KOPT-K1 (cell line): ENCODE measurements around the gene GLRA1.

Experiments used
- H3K27ac ChIP-seq: fragments of 200-600 bp; sonication (generic); 2 replicates; pipeline ENCODE4 v1.5.1; 2016; ENCODE audit warnings: antibody characterized with exemption, mild to moderate bottlenecking, low read depth, low read length; ENCODE audit not compliant: poor library complexity, severe bottlenecking
- H3K36me3 ChIP-seq: fragments of 200-600 bp; sonication (generic); 2 replicates; pipeline ENCODE4 v1.5.1; 2017; ENCODE audit warnings: antibody characterized with exemption, mild to moderate bottlenecking, low read length, moderate library complexity; ENCODE audit not compliant: insufficient read depth
- H3K9me3 ChIP-seq: fragments of 200-600 bp; sonication (generic); 2 replicates; pipeline ENCODE4 v1.5.1; 2017; ENCODE audit warnings: antibody characterized with exemption, low read length, mild to moderate bottlenecking; ENCODE audit not compliant: insufficient read depth, poor library complexity, severe bottlenecking

The GLRA1 gene

DNA sequence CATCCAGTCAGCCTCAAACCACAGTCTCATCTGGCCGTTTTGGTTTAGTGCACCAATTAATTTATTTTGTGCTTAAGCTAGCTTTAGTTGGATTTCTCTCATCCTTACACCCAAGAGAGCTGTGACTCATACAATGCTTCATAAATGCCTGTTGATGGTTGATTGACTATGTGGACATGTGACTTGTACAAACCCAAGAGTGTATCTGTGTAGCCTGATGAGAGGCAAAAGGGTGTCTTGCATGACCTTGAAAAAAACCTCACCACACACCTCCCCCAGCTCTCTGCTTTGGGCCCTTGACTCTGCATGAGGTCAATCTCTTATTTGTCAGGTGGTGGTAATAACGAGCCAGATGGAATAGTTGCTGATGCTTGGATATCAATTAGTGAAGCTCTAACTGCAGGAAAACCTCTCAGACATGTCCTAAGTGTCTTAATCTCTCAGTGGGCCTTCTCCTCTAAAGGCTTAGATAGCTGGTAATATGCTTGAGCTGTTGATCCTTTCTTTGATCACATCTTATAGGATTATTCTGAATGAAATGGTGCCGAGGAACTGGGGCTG lies 10.6 kb upstream of the GLRA1 start:
- Histone ChIP-seq H3K27ac (no peak overlapping the region), H3K36me3 (no peaks in the 10 kb centered on the region), H3K9me3 (peaks cover 11% of the 10 kb centered on the region)

DNA sequence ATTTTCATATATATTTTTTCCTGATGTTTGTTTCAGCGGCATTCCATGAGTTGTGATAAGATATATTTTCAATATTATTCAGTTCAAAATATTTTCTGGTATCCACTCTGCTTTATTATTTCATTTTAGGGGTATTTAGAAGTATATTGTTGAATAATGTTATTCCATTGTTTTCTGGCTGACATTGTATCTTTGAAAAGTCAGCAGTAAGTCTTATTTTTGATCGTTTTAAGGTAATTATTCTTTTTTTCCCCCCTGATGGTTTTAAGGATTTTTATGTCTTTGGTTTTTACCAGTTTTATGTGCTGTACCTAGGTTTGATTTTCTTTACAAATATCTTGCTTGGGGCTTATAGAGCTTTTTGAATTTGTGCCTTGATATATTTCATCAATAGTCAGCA lies 6.6 kb upstream of the GLRA1 start:
- no peaks in the 10 kb centered on the region for H3K36me3 ChIP-seq
- H3K27ac ChIP-seq, result no peak overlapping the region

DNA sequence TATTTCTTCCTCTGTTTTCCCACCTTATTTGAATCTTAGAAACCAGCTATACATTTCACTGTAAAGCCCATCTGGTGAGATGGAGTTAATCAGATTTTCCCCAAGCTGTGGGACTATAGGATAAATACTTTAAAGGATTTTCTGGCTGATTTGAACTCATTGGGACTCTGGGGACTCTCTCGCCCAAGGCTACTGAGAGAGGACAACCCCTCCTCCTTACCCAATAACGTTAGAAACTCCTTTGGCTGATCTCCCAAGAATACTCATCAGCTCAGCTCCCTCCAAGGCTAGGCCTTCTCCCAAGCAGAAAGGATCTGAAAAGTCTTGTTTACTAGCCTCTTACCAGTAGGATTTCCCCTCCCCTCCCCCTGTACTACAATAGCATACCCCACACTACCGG lies 1.5 kb upstream of the GLRA1 start:
- Histone ChIP-seq H3K27ac (no peak overlapping the region), H3K36me3 (no peaks in the 10 kb centered on the region), H3K9me3 (peaks cover under 1% of the 10 kb centered on the region)

More for the DNA sequence above, 6.6 kb upstream of the GLRA1 start:
- peaks cover 11% of the 10 kb centered on the region for H3K9me3 ChIP-seq

DNA sequence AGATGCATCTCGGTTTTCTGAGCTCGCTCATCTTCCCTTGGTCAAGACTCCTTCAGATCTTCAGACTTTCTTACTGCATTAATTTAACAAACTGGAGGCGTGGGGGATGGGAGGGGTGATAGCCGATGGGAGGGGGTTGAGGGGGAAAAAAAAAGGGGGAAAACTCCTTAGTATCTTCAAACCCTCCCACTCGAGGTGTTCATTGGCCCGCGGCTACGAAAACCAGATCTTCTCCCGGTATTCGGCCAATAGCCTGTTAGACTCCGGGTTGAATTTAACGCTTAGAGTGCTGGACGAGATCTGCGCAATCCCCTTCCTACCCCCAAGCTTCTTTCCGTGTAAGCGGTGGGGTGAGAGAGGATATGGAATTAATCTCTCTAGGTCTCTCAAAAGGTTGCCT lies 689 bp upstream of the GLRA1 start:
- Histone ChIP-seq H3K36me3 (no peaks in the 10 kb centered on the region), H3K27ac (no peak overlapping the region), H3K9me3 (no peaks in the 10 kb centered on the region)

DNA sequence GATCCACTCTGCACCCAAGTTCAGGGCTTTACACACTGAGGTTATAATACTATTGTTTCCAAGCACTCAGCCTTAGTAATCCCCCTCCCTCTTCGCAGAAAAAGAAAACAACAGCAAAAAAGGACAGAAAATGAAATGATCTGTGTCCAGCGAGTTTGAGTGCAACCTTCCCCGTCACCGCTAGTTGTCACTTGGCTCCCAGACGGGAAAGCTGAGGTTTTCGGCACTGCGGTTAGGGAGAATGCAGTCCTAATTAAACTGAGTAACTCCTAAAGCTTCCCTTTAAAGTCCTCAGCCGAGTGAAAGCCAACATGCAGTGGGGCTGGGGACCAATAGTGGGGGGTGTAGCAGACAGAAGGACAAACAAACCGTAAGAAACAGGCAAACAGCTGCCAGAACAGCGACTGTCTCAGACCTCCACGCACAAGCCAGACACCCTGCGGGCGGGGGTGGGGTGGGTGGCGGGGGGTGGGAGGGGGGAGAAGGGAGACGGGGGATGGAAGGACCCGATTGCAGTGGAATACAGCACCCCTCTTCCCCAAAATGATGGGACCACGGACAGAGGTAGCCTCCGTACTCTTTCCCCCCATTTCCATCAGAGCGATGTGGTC lies 680 bp downstream of the GLRA1 start:
- no peak overlapping the region for H3K27ac ChIP-seq
- H3K36me3 ChIP-seq, result no peaks in the 10 kb centered on the region
- H3K9me3 ChIP-seq, result no peaks in the 10 kb centered on the region

DNA sequence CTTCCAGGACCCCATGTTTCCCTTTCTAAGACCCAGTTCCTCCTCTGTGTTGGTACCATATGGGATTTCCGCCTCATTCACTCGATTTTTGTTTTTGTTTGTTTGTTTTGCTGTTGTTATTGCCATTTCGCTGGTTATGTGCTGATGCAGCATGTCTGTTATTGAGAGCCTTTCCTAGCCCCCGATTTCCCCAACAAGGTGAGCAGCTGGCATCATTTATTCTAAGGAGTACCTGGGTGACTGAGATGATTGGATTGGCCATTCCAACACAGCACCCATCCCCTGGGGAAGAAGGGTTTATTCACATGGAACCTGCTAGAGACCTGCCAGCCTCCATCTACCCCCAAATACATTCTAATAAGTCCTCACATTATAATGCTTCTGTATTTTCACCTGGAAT lies 2.7 kb downstream of the GLRA1 start:
- Histone ChIP-seq H3K9me3 (no peaks in the 10 kb centered on the region), H3K27ac (no peak overlapping the region), H3K36me3 (no peaks in the 10 kb centered on the region)

DNA sequence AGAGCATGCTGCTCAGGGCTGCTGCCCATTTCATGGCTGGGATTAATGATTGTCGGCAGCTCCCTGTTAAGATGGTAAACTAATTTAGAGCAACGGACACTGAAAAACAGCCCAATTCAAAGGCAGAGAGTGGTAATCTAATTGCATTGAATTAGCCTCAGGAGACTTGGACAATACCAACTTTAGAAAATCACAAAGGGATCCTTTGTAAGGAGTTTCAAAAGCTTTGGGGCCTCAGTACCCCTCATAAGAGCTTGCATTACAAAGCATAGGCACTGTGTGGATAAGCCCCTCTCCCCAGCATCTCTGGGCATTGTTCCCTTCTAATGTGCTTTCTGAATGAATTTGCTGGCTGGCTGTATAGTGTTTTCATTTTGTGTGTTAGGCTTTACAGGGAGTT lies 6.7 kb downstream of the GLRA1 start:
- no peaks in the 10 kb centered on the region for H3K36me3 ChIP-seq
- no peaks in the 10 kb centered on the region for H3K9me3 ChIP-seq
- H3K27ac ChIP-seq, result no peak overlapping the region

DNA sequence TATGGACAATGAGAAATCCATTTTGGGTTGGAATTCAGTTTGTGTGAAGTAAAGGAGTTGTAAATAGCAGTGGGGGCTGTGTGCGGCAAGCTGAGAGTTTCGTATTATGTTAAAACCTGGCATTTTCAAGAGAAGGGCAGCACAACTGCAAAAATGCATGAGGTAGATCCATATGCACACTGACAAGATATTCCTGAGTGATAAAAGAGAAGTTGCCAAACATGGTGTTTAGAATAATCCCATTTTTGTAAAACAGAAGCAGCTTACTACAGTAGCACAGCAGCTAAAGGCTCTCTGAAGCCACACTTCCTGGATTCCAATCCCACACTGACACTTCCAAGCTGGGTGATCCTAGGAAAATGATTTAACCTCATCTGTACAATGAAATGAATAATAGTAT lies 11.2 kb downstream of the GLRA1 start:
- H3K27ac ChIP-seq, result no peak overlapping the region
- no peaks in the 10 kb centered on the region for H3K36me3 ChIP-seq
- no peaks in the 10 kb centered on the region for H3K9me3 ChIP-seq

DNA sequence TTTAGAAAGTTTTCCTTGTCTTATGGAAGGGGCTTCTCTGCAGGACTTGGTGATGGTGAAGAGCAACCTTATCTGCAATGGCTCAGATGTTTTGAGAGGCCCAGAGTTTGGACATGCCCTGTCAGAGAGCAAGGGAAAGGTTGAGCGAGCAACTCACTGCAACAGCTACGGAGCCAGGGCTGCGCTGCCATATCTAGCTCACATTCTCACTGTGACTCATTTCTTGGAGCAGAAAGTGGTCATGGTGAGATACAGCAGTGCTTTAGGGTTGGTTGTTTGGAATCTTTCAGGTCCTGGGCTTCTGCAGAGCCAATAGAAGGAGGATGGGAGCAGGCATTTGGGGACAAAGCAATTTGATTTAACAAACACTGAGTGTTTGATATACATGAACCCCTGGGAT lies 12.3 kb downstream of the GLRA1 start:
- Histone ChIP-seq H3K9me3 (no peaks in the 10 kb centered on the region), H3K27ac (no peak overlapping the region)

DNA sequence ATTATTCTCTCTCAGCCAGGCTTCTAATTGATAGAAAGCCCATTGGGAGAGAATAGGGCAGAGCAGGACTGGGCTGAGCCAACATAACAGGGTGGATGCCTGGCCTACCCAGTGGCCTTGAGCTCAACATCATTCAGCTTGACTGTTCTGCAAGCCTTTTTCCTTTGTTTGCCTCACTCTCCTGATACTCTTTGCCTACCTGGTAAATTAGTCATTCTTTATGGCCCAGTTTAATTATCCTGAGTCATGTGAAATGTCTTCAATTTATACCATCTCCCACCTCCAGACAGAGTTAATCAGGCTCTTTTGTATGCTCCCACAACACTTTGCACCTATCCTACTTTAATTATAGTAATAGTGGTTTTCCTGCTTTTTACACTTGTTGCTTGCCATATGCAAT lies 13.6 kb downstream of the GLRA1 start:
- H3K36me3 ChIP-seq, result no peaks in the 10 kb centered on the region
- no peak overlapping the region for H3K27ac ChIP-seq
- H3K9me3 ChIP-seq, result no peaks in the 10 kb centered on the region

More for the DNA sequence above, 12.3 kb downstream of the GLRA1 start:
- no peaks in the 10 kb centered on the region for H3K36me3 ChIP-seq

DNA sequence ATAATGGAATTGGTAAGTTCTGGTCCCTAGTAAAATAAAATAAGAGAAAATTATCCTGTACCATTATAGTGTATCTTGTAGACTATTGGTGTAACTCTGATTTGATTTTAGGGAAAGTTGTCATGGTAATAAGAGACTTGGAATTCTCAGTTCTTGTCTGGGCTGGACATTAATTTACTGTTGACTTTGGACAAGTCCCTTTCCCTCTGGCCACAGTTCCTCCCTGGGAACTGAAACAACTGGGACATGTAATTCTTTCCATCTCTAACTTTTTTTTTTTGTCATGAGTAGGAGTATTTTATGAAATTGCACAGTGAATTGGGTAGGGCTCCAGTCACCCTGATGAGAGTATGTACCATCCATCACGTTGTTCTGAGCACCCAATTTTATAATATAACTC lies 15.0 kb downstream of the GLRA1 start:
- Histone ChIP-seq H3K27ac (no peak overlapping the region), H3K9me3 (no peaks in the 10 kb centered on the region), H3K36me3 (no peaks in the 10 kb centered on the region)

DNA sequence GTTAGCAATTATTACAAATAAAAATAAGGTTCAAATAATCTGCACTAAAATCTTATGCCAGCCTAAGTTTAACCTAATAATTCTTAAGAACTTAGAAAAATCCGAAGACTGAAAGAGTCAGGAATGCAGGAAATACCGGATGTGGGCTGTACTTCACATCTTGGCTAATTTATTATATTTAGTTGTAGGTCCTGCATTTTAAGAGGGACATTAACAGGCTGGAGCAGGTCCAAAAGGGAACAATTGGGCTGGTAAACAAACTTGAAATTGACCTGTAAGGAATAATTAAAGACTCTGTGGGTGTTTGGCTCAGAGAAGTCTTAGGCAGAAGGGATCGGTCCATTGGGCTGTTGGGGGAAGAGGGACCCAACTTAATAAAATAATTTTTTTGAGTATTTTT lies 18.4 kb downstream of the GLRA1 start:
- Histone ChIP-seq H3K27ac (no peak overlapping the region), H3K36me3 (no peaks in the 10 kb centered on the region), H3K9me3 (no peaks in the 10 kb centered on the region)

DNA sequence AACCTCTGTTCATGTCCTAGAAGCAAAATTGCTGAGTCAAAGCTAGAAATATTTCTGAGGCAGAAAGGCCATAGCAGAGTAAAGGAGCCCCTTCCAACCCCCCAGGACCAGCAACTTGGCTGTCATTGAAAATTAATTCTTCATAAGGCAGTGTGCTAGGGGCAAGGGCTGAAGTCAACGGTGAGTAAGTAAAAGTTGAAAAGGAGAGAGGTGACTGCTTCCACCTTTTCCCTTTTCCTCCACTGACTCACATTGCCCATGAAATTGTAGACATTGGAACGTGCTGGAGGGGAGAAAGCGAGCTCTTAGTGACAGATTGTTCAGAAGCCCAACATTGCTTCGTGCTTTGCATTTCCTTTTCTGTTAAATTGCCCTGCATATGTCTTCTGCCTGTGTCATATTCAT lies 19.1 kb downstream of the GLRA1 start:
- no peak overlapping the region for H3K27ac ChIP-seq
- no peaks in the 10 kb centered on the region for H3K36me3 ChIP-seq
- H3K9me3 ChIP-seq, result no peaks in the 10 kb centered on the region

DNA sequence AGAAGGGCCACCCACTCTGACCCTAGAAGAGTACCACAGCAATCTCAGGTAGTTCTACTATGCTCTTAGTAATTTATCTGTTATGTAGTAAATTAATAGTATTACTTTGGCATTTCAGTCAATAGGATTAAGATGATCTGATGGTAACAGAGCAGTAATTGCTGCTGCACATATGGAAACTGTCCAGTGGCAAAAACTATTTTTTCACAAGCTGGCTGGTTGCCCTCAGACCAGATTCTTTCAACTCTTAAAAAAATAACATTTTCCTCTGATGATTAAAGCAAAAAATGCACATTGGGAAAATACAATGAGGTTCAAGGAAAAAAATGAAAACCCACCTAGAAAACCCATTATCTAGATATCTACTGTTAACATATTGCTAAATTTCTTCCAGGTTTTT lies 19.7 kb downstream of the GLRA1 start:
- H3K9me3 ChIP-seq, result no peaks in the 10 kb centered on the region
- H3K27ac ChIP-seq, result no peak overlapping the region
- no peaks in the 10 kb centered on the region for H3K36me3 ChIP-seq

DNA sequence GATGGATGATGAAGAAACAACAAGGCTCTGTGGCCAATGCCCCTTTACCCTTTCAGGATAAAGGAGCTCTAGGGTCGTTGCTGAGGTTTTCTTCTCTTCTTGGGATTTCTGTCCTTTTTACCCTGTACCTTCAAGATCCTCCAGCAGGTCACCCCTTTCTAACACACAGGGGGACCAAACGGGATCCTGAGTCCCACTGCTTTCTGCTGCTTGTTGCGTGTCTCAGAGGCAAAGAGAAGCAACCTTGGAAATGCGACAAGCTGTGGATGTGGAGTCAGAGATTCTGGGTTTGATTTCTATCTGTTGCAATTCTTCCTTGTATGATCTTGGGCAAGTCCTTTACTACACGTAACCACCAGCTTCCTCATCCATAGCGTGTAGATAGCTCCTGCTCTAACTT lies 20.5 kb downstream of the GLRA1 start:
- H3K27ac ChIP-seq, result no peak overlapping the region
- H3K36me3 ChIP-seq, result no peaks in the 10 kb centered on the region
- no peaks in the 10 kb centered on the region for H3K9me3 ChIP-seq

DNA sequence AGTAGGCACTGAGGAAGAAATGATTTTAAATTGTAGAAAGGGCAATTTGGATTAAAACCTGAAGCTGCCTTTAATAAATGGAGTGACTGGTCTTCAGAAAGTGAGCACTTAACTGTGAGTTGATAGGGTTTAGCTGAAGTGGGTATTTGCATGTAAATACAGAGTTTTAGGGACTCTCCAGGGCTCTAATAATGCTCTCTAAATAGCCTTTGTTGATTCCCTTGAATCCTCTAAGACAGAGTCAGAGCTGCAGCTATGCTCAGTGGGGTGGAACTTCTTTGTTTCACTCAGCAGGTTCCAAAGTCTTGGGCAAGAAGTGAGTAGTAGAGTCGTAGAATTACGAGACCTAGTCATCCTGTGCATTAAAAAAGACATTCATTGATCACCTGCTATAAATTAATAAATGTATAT lies 21.4 kb downstream of the GLRA1 start:
- no peaks in the 10 kb centered on the region for H3K9me3 ChIP-seq
- H3K27ac ChIP-seq, result no peak overlapping the region
- no peaks in the 10 kb centered on the region for H3K36me3 ChIP-seq
